ENCODE results near the gene CACNA2D3.

CACNA2D3 gene

GRCh38 chr3:54764911-54765310, 642.6 kb downstream of the CACNA2D3 start:
- H3K4me1 Mint-ChIP-seq (ENCODE audit: low read depth) = no peaks in the 10 kb centered on the region

GRCh38 chr3:54771050-54771449, 648.7 kb downstream of the CACNA2D3 start:
- Mint-ChIP-seq H3K27me3 (no peaks in the 10 kb centered on the region), H3K9me3 (no peaks in the 10 kb centered on the region), H3K36me3 (ENCODE audit: low read depth) (no peaks in the 10 kb centered on the region), H3K27ac (no peak overlapping the region), H3K4me1 (ENCODE audit: low read depth) (no peaks in the 10 kb centered on the region), H3K4me3 (no peak overlapping the region)
- intact Hi-C loops (cut with micrococcal nuclease) = no loop called here

More at GRCh38 chr3:54764911-54765310, 642.6 kb downstream of the CACNA2D3 start:
- Mint-ChIP-seq H3K36me3 (ENCODE audit: low read depth) (no peaks in the 10 kb centered on the region), H3K27ac (no peak overlapping the region), H3K27me3 (no peaks in the 10 kb centered on the region), H3K4me3 (no peak overlapping the region), H3K9me3 (no peaks in the 10 kb centered on the region)
- intact Hi-C loops (cut with micrococcal nuclease) = no loop called here

DNA sequence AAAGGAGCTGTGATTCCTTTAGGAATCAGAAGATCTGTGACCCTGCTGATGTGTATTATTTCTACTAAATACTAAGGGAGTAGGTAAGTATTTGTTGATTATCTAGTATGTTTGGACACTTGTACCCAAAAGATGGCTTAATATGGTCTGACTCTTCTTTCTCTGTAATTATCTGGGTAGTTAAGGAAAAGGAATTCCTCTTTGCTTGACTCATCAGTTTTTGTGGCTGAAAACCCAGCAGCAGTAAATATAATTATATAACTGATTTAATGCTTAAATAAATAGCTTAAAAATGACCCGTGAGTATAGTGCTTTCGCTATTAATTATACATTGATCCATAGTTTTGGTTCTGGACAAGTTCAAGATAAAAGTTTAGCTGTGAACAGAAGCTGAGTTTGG, 649.7 kb downstream of the CACNA2D3 start:
- intact Hi-C loops (cut with micrococcal nuclease) = no loop called here
- H3K36me3 Mint-ChIP-seq (ENCODE audit: low read depth) = no peaks in the 10 kb centered on the region
- H3K4me1 Mint-ChIP-seq (ENCODE audit: low read depth) = no peaks in the 10 kb centered on the region
- no peaks in the 10 kb centered on the region for H3K9me3 Mint-ChIP-seq
- H3K27ac Mint-ChIP-seq = no peak overlapping the region
- H3K27me3 Mint-ChIP-seq = no peaks in the 10 kb centered on the region
- H3K4me3 Mint-ChIP-seq = no peak overlapping the region

DNA sequence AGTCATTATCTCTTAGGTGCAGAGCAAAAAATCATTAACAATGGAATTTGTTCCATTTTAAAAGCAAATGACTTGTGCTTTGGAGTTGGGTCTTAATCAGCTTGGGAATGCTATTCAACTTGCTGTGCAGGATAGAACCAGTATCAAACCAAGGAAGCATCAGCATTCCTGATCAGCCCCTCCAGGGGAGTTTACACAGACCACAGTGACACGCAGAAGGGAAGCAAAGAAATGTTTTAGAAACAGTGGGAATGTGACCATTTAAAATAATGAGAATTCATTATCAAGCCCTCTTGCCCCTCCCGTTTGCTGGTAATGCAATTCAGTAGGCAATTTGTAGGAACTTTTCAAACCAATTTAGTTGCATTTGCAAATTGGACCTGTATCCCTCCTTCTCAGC, 650.4 kb downstream of the CACNA2D3 start:
- Mint-ChIP-seq H3K4me3 (no peak overlapping the region), H3K27ac (no peak overlapping the region), H3K4me1 (ENCODE audit: low read depth) (no peaks in the 10 kb centered on the region), H3K9me3 (no peaks in the 10 kb centered on the region), H3K36me3 (ENCODE audit: low read depth) (no peaks in the 10 kb centered on the region), H3K27me3 (no peaks in the 10 kb centered on the region)
- intact Hi-C loops (cut with micrococcal nuclease) = no loop called here

DNA sequence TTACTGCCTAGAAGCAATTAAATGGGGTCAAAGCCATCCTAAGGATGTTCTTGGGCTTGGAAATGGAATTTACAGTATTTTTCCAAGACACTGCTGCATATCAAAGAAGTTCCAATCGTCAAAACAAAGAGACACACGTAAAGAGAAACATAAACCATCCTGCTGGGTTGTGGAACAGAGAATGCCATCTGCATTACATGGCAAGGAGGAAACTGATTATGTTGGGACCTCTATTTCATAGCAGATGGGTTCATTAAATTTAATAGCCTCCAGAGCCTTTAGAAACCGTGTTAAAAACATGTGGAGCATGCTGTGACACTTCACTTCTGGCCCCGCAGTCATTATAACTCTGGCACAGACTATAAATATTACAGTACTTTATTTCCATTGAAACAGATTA, 650.9 kb downstream of the CACNA2D3 start:
- no peak overlapping the region for H3K4me3 Mint-ChIP-seq
- no peaks in the 10 kb centered on the region for H3K36me3 Mint-ChIP-seq (ENCODE audit: low read depth)
- no peak overlapping the region for H3K27ac Mint-ChIP-seq
- H3K9me3 Mint-ChIP-seq = no peaks in the 10 kb centered on the region
- no peaks in the 10 kb centered on the region for H3K27me3 Mint-ChIP-seq
- H3K4me1 Mint-ChIP-seq (ENCODE audit: low read depth) = no peaks in the 10 kb centered on the region
- intact Hi-C loops (cut with micrococcal nuclease) = no loop called here

DNA sequence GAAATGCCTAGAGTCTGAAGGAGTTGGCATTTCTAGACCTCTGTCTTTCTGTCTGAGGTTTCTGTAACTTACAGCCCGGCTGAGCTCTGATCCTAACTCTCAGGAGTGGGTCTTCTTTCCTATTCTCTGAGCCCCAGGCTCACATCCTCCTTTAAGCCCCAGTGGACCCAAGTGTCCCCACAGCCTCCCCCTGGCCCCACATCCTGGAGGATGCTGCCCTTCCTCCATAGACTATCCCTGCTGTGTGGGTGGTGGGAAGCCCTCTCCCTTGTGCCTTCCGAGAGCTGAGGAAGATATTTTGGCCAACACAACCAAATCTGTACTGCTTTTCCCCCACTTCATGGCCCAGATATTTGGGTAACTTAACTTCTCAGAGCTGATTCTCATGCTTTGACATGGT, 654.2 kb downstream of the CACNA2D3 start:
- no peaks in the 10 kb centered on the region for H3K36me3 Mint-ChIP-seq (ENCODE audit: low read depth)
- H3K9me3 Mint-ChIP-seq = no peaks in the 10 kb centered on the region
- H3K27me3 Mint-ChIP-seq = no peaks in the 10 kb centered on the region
- intact Hi-C loops (cut with micrococcal nuclease) = no loop called here
- H3K4me3 Mint-ChIP-seq = no peak overlapping the region
- H3K27ac Mint-ChIP-seq = no peak overlapping the region
- H3K4me1 Mint-ChIP-seq (ENCODE audit: low read depth) = no peaks in the 10 kb centered on the region

DNA sequence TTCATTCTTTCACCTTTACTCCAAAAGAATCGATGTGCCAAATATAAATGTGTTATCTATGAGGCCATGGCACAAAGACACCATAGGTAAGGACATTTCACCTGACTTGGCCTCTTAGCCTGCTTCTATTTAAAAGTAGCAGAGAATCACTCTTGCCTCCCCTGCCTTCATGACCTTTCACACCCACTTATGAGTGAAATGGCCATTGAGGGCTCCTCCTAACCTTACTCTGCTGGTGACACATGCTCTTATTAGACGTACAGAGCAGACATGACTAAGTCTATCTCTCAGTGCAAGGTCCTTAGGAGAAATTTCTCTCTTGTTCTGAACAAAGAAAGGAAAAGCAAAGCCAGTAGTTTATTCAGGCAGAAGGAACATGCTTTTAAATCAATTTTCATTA, 654.8 kb downstream of the CACNA2D3 start:
- Mint-ChIP-seq H3K4me3 (no peak overlapping the region), H3K27ac (no peak overlapping the region)

GRCh38 chr3:54780336-54780735, 658.0 kb downstream of the CACNA2D3 start:
- Mint-ChIP-seq H3K36me3 (ENCODE audit: low read depth) (no peaks in the 10 kb centered on the region), H3K4me1 (ENCODE audit: low read depth) (no peaks in the 10 kb centered on the region), H3K4me3 (no peak overlapping the region), H3K27me3 (no peaks in the 10 kb centered on the region), H3K9me3 (no peaks in the 10 kb centered on the region), H3K27ac (no peak overlapping the region)
- intact Hi-C loops (cut with micrococcal nuclease) = no loop called here

More for the DNA sequence above, 654.8 kb downstream of the CACNA2D3 start:
- intact Hi-C loops (cut with micrococcal nuclease) = no loop called here
- no peaks in the 10 kb centered on the region for H3K9me3 Mint-ChIP-seq
- H3K27me3 Mint-ChIP-seq = no peaks in the 10 kb centered on the region
- H3K36me3 Mint-ChIP-seq (ENCODE audit: low read depth) = no peaks in the 10 kb centered on the region
- no peaks in the 10 kb centered on the region for H3K4me1 Mint-ChIP-seq (ENCODE audit: low read depth)

- intact Hi-C loops (cut with micrococcal nuclease) = no loop called here
- Mint-ChIP-seq H3K4me3 (no peak overlapping the region), H3K27ac (no peak overlapping the region)
These were observed 659.4 kb downstream of the CACNA2D3 start for GRCh38 chr3:54781728-54782127.

GRCh38 chr3:54783611-54784010, 661.3 kb downstream of the CACNA2D3 start:
- no peaks in the 10 kb centered on the region for H3K4me1 Mint-ChIP-seq (ENCODE audit: low read depth)
- peaks cover 11% of the 10 kb centered on the region for H3K9me3 Mint-ChIP-seq

More at GRCh38 chr3:54781728-54782127, 659.4 kb downstream of the CACNA2D3 start:
- Mint-ChIP-seq H3K36me3 (ENCODE audit: low read depth) (no peaks in the 10 kb centered on the region), H3K27me3 (no peaks in the 10 kb centered on the region), H3K4me1 (ENCODE audit: low read depth) (no peaks in the 10 kb centered on the region), H3K9me3 (no peaks in the 10 kb centered on the region)

DNA sequence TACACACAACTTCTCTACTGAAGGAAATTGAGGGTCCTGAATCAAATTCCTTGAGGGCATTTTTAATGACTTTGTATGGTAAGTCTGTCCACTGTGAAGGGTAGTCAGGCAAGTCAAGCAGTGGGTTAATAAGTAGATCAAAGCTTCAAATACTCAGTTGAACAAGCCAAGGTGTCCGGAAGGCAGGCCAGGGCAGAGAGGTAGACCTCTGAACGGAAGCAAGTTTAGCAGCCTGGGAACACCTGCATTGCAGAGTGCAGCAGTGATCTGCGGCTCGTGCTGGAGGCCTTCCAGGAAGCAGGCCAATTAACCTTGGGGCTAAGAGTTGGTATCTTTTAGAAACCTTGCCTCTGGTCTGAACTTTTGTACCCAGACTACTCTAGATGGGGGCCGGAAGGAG, 661.7 kb downstream of the CACNA2D3 start:
- H3K27me3 Mint-ChIP-seq = no peaks in the 10 kb centered on the region

More at GRCh38 chr3:54783611-54784010, 661.3 kb downstream of the CACNA2D3 start:
- Mint-ChIP-seq H3K4me3 (no peak overlapping the region), H3K27me3 (no peaks in the 10 kb centered on the region), H3K36me3 (ENCODE audit: low read depth) (no peaks in the 10 kb centered on the region), H3K27ac (no peak overlapping the region)
- intact Hi-C loops (cut with micrococcal nuclease) = no loop called here

DNA sequence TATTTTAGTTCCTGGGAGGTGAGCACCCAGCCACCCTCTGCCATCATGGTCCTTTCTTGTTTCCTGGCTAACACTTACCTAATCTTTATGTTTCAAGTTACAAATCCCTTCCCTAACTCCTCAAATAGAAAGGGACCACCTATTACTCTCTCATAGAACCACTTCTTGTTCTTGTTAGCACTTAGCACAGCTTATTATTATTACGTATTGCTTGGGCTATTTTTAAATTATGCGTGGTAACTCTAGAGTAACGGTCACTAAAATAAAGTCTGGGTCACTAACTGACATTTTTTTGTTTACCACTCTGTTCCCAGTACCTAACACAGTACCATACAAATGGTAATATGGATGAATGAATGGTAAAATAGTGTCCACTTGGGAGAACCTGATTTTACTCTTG, 663.6 kb downstream of the CACNA2D3 start:
- H3K36me3 Mint-ChIP-seq (ENCODE audit: low read depth) = no peaks in the 10 kb centered on the region
- no peaks in the 10 kb centered on the region for H3K27me3 Mint-ChIP-seq
- H3K4me3 Mint-ChIP-seq = no peak overlapping the region
- no peak overlapping the region for H3K27ac Mint-ChIP-seq
- H3K4me1 Mint-ChIP-seq (ENCODE audit: low read depth) = no peaks in the 10 kb centered on the region
- peaks cover 11% of the 10 kb centered on the region for H3K9me3 Mint-ChIP-seq
- intact Hi-C loops (cut with micrococcal nuclease) = no loop called here

More for the DNA sequence above, 661.7 kb downstream of the CACNA2D3 start:
- intact Hi-C loops (cut with micrococcal nuclease) = no loop called here
- no peaks in the 10 kb centered on the region for H3K4me1 Mint-ChIP-seq (ENCODE audit: low read depth)
- H3K4me3 Mint-ChIP-seq = no peak overlapping the region
- H3K36me3 Mint-ChIP-seq (ENCODE audit: low read depth) = no peaks in the 10 kb centered on the region
- no peak overlapping the region for H3K27ac Mint-ChIP-seq
- H3K9me3 Mint-ChIP-seq = peaks cover 11% of the 10 kb centered on the region

- Mint-ChIP-seq H3K4me1 (ENCODE audit: low read depth) (no peaks in the 10 kb centered on the region), H3K27me3 (no peaks in the 10 kb centered on the region), H3K4me3 (no peak overlapping the region), H3K9me3 (peaks cover 11% of the 10 kb centered on the region), H3K36me3 (ENCODE audit: low read depth) (no peaks in the 10 kb centered on the region), H3K27ac (no peak overlapping the region)
- intact Hi-C loops (cut with micrococcal nuclease) = no loop called here
These were observed 667.7 kb downstream of the CACNA2D3 start for GRCh38 chr3:54790051-54790450.

DNA sequence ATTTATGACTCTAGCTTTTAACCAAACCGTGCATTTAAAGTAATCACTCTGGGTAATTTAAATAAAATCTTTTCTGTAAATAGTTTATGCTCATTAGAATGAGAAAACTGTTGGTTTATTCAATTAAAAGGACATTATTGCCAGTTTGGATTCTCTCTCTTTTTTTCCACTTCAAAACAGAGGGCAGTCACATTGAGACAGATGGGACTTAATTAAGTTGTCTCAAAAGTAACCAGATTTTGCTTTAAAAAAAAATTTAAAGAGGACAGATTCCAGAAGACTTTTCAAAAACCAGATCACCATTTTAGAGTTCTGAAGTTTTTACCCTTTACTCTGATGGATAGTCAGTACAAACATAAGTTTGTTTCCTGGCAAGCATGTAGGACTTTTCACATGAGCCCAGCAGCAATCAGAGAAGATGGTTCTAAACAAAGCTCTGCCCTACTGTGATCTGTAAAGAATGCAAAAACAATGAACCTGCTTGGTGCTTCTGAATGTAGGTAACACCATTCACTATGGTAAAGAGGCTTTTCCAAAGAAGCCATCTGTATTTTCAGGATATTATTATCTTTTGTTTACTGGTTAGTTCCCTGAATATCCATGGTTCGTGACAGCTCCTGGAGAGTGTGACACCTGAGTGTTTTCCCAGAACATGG, 669.3 kb downstream of the CACNA2D3 start:
- H3K9me3 Mint-ChIP-seq = peaks cover 11% of the 10 kb centered on the region
- H3K36me3 Mint-ChIP-seq (ENCODE audit: low read depth) = no peaks in the 10 kb centered on the region
- H3K27me3 Mint-ChIP-seq = no peaks in the 10 kb centered on the region
- no peak overlapping the region for H3K27ac Mint-ChIP-seq
- H3K4me3 Mint-ChIP-seq = no peak overlapping the region
- H3K4me1 Mint-ChIP-seq (ENCODE audit: low read depth) = no peaks in the 10 kb centered on the region
- intact Hi-C loops (cut with micrococcal nuclease) = no loop called here

GRCh38 chr3:54792584-54792983, 670.2 kb downstream of the CACNA2D3 start:
- H3K4me1 Mint-ChIP-seq (ENCODE audit: low read depth) = no peaks in the 10 kb centered on the region
- H3K9me3 Mint-ChIP-seq = peaks cover 6% of the 10 kb centered on the region
- no peaks in the 10 kb centered on the region for H3K27me3 Mint-ChIP-seq
- no peak overlapping the region for H3K27ac Mint-ChIP-seq
- H3K4me3 Mint-ChIP-seq = no peak overlapping the region
- intact Hi-C loops (cut with micrococcal nuclease) = no loop called here
- H3K36me3 Mint-ChIP-seq (ENCODE audit: low read depth) = no peaks in the 10 kb centered on the region

Measured in dendritic cell treated with granulocyte-macrophage colony-stimulating factor and Interleukin-4, amounts not matched to agents 40 ng/mL and 50 ng/mL, for 4 days (primary cell).